NCI-H128 (cell line): Measurements from ENCODE around the gene RUNDC1.

ENCODE experiments used
- DNase-seq: peaks from one replicate; lab custom pipeline; 2025; ENCODE audit not compliant: unreplicated experiment; lab: John Stamatoyannopoulos, UW

Gene RUNDC1

DNA sequence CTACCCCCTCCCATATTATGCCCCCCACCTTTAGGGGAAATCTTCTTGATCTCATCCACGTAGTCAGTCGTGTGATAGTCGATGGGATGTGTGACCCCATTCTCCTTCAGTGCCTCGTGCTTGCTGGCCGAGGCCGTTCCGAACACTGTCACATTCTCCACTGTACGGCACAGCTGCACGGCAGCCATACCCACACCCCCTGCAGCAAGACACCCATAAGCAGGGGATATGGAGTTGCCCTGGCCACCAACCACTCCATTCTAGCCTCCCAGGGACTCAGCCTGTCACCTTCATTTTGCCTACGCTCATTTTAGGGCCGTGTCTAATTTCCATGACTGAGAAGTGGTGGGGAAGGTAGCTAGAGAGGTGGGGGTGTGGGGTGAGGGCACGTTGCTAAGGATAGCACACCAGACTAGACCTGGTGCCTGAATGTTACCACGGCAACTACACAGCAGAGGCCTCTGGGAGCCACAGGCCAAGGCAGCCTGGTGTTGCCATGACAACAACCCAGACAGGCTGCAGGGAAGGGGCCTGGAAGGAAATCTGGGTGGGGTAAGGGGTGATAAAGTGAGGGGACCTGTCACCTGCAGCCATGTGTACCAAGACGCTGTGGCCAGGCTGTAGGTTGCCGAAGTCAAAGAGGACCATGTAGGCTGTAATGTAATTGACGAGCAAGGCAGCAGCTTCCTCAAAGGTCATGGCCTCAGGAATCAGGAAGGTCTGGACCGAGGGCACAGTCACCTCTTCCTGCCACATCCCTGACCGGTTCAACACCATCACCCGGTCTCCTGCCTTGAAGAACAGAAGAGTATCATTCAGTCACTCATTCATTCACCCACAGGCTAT, 37.9 kb downstream of the RUNDC1 start:
- no peak for DNase-seq

DNA sequence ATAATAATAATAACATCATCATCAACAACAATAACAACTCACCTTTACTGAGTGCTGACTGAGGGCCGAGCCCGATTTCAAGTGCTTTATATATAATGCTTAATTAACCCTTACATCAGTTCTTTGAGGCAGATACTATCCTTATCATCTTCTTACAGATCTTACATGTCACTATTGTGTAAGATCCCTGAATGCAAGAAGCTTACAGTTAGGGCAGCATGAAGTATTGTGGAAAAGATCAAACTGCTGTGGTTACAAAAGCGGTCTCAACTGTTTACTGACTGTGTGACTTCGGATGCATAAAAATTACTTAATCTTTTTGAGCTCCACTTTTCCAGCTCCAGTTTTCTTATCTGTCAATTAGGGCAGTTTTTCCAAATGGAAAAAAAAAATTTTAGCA, 38.6 kb downstream of the RUNDC1 start:
- DNase-seq: no peak

DNA sequence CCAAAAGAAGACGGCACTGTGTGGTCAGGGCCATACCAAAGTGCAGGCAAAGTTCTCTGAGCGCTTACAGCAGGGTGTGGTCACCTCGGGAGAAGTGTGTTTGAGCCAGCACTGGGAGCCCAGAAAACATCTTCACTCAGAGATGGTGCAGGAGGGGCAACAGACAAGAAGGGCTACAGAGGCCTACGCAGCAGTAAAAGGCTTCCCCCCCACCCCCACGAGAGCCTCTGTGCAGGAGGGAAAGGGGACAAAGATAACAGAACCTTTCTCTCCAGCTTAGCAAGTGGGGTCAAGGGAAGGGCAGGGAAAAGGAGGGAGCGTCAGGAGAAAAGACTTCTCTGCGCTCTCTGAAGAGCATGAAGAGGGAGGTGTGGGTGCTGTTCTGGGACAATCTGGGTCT, 39.1 kb downstream of the RUNDC1 start:
- no peak for DNase-seq

DNA sequence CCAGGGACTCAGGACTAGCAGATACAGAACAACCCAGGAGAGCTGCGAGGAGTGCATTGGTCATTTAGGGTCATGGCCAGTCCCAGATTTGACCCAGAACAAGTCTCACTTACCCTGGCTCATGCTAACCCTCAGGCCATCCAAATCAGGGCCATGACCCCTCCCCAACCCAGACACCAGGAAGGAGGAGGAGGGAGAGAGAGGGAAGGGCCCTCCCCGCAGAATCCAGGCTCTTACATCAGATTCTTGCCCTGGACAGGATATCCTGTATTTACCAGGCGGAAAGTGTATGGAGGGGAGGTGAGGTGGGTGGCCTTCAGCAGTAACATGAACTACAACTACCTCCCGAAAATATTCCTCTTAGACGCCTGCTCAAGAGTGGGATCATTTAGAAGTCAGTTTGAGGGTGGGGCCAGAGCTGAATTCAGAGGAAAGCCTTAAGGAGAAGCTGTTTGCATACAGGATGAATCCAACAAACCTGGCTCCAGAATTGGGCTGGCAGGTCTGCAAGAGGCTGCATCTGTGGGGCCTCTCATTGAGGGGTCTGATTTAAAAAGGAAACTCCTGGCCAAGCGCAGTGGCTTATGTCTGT, 39.8 kb downstream of the RUNDC1 start:
- no peak for DNase-seq

DNA sequence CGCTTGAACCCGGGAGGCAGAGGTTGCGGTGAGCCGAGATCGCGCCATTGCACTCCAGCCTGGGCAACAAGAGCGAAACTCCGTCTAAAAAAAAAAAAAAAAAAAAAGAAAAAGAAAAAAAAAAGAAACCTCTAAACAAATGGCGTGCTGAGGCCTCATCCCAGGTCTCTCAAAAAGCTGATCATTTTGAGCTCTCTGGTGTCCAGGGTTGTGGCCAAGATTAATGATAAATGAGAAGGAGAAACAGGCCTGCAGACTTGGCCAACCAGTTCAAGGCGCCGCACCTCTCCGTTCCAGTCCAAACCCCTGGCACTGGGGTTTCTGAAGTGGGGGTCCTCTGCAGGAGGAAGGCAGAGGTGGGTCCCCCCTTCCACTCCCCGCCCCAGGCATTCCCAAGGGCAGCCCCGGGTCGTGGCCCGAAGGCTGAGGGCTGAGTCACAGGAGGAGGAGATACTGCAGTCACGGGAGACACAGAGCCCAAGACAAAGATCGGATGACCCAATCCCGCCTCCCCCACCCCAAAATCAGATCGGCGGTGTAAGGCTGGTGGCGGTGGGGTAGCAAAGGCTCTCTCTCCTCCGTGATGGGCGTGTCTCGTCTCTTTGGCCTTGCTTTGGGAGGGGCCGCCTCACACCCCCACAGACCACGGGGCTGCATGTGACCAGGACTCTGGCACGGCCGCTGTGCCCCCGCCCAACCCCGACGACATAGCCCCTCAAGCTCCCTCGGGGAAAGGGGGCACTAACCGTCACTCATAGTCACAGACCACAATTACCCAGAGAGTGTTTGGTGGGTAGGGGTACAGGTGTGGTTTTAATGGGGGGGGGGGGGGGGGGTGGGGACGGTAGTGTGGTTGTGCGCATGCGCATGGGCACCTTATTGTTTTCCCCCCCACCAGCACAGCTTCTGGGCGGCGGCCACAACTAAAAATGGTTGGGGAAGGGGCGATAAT, 40.7 kb downstream of the RUNDC1 start:
- no peak for DNase-seq

DNA sequence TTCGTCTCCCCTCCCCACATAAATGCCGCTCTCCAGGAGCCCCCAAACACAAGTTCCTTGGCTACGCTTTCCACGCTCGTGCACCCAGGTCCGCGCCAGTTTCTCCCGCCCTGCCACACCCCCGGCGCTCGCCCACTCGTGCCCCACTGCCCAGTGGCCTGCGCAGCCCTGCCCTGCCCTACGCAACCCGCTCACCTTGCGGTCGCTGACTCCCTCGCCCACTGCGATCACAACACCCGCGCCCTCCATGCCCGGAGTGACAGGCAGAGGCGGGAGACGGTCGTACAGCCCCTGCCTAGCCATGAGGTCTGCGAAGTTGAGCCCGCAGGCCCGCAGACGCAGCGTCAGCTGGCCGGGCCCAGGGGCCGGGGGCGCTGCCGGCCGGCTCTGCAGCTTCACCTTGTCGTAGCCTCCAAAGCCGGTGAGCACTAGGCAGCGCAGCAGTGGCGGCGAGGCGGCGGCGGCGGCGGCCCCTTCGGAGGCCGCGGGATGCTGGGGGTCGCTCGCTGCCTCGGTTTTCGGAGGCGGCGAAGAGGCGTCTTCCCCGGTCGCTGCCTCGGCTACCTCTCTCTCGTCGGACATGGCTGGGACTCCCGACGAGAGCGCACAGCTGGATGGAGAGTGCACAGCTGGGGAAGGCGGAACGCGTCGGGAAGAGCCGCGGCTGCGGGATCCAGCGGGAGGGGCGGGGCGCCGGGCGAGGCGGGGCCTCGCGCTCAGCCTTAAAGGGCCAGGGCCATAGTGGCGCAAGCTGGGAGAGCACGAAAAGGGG, 41.6 kb downstream of the RUNDC1 start, which contains the start of gene VAT1:
VAT1 (minus strand) TSS at position 645 of the 772 bp plus-strand sequence; CDS start at position 582, 63 bp downstream.
- peak; percentile 18 for DNase-seq

DNA sequence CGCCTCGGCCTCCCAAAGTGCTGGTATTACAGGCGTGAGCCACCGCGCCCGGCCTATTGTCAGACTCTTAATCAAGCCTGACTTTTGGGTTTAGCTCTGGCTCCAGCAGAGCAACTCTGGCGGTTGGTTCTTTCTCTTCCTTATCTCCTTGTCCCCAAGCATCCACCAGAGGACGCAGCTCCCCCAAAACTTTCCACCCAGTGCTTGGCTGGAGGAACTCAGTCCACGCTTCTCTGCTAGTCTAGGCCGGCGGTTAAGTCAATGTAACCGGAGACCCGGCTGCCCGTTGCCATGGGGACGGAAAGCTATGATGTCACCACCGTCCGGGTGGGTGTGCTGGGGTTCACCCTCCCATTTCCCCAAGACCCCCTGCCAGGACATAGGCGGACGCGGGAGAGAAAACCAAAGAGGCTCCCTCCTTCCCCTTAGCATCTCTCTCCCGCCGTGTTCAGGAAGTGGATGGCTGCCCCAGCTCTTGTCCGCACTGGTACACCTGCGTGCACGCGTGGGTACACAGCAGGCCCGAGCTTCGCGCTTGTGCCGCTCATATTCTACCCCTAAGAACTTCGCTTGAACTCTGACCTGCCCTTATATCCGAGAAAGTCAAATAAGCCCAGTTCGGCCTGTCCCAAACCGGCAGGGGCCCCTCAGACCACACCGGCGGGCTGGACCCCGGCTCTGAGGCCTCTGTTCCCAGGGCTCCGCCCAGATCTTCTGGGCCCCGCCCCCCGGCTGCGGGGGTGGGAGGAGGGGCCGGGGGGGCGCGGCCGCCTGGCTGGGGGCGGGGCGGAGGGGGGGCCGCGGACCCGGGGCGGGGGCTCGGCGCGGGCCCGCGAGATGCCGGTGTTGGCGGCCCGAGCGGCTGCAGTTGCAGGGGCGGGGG, 44.3 kb downstream of the RUNDC1 start, which contains the start of gene RND2:
RND2 (plus strand) TSS at position 825 of the 883 bp plus-strand sequence. CDS start 117 bp downstream, outside the sequence.
- peak; percentile 87 for DNase-seq

DNA sequence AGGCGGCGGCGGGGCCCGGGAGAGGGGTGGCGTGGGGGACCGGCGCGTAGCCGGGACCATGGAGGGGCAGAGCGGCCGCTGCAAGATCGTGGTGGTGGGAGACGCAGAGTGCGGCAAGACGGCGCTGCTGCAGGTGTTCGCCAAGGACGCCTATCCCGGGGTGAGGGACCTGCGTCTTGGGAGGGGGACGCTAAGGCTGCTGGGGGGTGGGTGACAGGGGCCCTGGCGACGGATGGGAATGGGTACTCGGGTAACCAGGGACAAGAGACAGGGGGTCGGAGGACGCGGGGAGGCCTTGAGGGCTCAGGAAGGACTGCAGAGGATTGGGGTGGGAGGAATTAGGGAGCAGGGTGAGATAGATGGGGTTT, 44.9 kb downstream of the RUNDC1 start:
- DNase-seq: no peak

DNA sequence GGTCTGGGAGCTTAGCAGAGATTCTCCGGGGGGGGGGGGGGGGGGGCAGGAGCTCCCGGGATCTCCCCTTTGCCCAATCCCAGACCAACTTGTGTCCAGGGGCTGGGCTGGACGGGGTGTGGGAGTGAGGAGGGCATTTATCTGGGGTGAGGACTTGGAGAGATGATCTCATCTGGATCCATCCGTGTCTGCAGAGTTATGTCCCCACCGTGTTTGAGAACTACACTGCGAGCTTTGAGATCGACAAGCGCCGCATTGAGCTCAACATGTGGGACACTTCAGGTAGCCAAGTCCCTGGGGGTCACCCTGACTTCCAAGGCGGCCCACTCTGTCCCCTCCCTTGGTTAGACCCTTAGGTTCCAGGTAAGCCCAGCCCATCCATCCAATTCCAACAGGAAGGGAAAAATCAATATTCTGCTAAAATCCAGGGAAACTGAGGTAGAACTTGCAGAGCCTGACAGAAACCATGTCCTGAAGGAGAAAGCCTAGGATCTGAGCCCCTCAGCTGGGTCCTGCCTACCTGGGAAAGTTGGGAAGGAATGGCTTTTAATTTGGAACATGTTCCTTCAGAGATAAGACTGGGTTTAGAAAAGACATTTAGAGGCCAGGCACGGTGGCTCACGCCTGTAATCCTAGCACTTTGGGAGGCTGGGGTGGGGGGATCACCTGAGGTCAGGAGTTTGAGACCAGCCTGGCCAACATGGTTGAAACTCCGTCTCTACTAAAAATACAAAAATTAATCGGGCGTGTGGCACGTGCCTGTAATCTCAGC, 45.6 kb downstream of the RUNDC1 start:
- no peak for DNase-seq

DNA sequence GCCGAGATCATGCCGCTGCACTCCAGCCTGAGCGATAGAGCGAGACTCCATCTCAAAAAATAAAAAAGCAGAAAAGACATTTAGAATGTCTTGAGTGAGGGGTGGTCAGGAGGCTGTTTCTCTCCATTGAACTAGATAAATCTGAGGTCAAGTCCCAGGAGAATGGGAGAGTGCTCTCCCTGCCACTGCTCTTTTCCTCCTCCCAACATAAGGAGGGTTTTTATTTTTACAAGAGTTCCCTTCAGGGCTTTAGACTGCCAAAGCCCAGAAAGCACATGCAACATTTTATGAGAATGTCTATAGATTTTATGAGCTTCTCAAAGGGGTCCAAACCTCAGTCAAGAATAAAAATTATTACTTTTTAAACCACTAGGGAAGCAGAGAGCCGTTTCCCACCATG, 46.2 kb downstream of the RUNDC1 start:
- no peak for DNase-seq

DNA sequence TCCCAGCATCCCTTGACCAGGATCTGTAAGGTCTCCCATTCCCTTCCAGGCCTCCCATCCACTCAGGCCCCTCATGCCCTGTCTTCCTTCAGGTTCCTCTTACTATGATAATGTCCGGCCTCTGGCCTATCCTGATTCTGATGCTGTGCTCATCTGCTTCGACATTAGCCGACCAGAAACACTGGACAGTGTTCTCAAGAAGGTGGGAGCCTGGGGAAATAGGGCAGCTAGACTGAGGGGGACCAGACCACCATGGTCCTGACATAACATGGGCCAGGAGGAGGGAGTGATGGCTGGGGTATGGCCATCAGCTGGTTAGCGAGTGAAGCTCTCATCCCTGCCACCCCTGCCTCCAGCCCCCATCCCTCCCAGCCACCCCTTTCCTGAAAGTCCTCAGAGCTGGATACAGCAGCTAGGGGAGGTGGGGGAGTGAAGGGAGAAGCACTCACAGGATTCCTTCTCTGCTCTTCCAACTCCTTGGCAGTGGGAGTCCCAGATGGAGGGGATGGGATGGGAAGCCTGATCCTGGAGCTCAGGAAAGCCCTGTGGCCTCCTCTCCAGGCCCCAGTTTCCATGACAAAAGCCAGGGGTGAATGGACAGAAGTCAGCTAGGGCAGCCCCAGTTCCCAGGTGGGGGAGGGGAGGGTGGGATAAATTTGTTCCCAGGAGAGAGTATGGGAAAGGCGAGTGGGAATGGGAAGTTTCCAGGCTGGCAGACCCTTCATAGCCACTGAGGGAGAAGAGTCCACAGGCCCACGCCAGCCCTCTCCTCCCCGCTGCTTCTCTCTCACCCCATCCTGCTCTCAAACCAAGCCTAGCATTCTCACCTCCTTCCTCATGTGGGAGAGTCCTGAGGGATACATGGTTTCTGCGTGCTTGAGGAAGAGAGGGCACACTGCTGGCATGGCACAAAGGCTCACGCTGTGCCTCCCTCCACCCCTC, 47.0 kb downstream of the RUNDC1 start:
- DNase-seq: no peak

DNA sequence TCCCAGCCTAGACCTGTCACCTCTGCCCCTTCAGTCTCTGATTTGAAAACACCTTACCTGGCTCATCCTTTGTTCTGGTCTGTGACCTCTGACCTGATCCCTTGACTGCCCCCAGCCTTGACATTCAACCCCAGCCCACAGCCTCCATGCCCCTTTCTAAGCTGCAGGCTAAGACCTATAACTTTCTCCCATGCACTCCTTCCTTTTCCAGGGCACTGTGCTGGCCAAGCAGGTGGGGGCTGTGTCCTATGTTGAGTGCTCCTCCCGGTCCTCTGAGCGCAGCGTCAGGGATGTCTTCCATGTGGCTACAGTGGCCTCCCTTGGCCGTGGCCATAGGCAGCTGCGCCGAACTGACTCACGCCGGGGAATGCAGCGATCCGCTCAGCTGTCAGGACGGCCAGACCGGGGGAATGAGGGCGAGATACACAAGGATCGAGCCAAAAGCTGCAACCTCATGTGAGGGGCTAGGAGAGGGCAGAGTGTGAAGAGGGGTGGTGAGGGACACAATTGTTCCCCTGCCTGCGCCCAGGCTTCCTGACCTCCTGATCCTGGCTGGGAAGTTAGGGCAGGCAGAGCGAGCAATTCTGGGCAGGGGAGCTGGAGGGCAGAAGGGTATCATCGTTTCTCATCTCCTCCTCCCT, 48.0 kb downstream of the RUNDC1 start:
- DNase-seq: no peak

DNA sequence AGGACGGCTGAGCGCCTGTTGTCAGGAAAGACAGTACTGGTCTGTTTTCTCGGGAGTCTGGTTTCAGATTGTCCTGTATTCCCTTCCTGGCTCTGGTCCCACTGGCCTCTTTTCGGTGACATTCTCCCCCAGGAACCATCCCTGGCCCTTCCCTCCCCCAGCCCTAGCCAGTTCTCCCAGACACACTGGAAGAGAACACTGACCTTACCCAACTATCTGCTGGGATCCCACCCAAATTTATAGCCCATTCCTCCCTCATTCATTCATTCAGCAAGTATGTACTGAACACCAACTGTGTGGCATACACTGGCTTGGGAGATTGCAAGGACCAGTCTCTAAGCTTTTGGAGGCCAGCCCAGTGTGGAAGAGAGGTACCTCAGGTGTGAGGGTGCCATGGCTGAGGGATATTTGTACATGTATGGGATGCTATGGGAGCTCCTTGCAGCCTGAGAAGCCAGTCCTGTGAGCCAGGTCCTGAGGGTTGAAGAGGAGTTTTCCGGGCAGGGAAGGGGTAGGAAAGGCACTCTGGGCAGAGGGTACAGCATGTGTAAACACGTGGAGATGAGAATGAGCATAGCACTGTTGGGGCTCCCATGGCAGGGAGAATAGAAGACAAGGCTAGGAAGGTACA, 49.9 kb downstream of the RUNDC1 start:
- no peak for DNase-seq

DNA sequence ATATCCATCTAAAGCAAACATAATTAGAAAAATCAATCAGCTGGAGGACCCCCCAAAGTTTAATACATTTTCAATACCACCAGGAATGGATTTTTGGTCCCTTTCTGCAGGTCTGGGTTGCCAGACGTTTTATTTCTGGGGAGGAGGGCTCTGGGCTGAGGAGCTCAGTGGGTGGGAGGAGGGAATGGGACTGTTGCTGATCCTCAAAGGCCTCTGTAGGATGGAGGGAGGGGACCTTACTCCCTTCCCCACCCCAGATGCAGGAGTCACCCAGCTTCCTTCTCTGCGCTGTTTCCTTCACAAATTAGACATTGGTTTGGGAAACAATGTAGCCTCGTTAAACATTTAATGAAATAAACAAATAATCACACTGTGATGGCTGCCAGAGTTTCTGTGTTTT, 51.3 kb downstream of the RUNDC1 start:
- no peak for DNase-seq

DNA sequence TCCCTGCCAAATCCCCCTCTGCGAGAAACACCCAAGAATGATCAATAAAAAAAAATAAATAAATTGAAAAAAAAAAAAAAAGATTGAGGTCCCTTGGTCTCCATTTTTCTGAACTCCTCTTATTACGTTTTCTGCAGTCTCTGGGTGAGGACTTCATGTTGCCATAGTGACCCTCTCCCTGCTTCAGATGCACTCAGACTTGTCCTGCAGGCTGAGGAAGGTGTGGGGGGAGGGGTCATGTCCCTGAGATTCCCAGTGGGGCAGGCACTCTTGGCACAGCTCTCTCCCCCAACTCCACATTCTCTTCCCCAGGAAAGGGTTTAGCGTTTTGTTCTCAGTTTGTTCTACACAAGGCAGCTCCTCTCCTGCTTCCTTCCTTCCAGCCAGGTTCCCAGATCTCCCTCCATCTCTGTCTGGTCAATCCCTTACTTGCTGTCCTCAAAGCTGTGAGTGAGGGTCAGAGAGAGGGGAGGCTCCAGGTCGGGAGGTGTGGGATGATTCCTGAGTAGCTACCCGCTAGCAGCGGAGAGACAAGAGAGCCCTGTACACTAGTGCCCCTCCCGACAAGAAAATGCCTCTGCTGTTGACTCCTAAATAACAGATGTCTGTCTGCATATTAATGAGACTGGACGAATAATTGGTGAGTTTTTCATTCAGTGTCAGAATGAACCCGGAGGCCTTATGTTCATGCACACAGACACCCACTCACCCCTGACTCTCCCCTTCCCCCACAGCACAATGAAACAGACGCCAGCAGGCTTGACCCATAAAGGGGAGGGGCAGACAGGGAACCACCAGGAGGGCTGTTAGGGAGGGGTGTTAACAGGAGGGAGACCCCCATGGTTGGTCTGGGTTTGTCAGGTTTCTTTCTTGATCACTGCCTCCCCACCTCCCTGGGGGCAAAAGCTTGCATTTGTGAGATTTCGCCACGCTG, 53.9 kb downstream of the RUNDC1 start:
- DNase-seq: no peak

DNA sequence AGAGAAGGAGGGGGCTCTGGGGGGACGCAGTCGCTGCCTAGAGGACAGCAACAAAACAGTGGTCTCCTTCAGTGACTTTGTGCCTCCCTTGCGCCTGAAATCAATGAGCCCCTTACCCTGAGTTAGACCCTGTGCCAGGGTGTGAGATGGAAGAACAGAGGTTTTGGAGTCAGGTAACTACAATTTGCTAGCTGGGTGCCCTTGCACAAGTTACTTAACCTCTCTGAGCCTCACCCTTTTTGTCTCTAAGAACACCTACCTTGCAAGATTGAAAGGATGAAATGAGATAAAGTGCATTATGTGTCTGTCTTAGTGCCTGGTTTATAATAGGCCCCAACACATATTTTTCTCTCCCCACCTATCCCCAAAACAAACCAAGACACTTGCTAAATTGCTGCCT, 54.5 kb downstream of the RUNDC1 start:
- DNase-seq: no peak
